GM13977 (cell line): ENCODE measurements around the gene CBR4.

Source experiments
- DNase-seq: peaks from one replicate; pipeline ENCODE4 v3.0.0; 2012; ENCODE audit warnings: low spot score
- in situ Hi-C: fragments of 300-500 bp; cut with MboI; formaldehyde crosslinking; loops from one replicate; pipeline ENCODE4 v1.12.0; 2022; ENCODE audit warnings: low sequenced_read_pairs, low pct_unique_long_range_greater_than_20kb, mixed read lengths, inconsistent platforms; ENCODE audit not compliant: unreplicated experiment
- TF ChIP-seq, protein P1 (sequence below): IDR thresholded peaks from 2 replicates; pipeline ENCODE4 v1.5.1; 2012; ENCODE audit warnings: mild to moderate bottlenecking, control low read depth; ENCODE audit not compliant: insufficient read depth; ENCODE audit errors: extremely low read depth, missing control alignments

The CBR4 gene

DNA sequence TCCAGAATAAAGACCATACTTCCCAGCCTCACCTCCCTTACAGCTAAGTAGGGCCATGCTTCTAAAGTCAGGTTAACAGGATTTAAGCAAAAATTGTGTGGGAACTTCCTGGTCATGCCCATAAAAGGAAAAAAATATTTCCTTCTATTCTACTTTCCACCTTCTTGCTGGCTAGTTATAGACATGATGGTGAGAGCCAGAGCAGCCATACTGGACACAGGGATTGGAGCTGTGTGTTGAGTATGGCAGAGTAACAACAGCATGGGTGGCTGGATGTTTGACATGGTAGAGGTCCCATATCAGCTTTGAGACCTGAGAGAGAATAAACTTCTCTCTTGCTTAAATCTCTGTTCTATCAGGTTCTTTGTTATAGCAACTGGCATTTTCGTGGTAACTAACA lies 15.1 kb upstream of the CBR4 start:
- in situ Hi-C loops, result no loop called here
- peak; percentile 3 for DNase-seq
- TF ChIP-seq, protein P1, sequence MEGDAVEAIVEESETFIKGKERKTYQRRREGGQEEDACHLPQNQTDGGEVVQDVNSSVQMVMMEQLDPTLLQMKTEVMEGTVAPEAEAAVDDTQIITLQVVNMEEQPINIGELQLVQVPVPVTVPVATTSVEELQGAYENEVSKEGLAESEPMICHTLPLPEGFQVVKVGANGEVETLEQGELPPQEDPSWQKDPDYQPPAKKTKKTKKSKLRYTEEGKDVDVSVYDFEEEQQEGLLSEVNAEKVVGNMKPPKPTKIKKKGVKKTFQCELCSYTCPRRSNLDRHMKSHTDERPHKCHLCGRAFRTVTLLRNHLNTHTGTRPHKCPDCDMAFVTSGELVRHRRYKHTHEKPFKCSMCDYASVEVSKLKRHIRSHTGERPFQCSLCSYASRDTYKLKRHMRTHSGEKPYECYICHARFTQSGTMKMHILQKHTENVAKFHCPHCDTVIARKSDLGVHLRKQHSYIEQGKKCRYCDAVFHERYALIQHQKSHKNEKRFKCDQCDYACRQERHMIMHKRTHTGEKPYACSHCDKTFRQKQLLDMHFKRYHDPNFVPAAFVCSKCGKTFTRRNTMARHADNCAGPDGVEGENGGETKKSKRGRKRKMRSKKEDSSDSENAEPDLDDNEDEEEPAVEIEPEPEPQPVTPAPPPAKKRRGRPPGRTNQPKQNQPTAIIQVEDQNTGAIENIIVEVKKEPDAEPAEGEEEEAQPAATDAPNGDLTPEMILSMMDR, result no peak

DNA sequence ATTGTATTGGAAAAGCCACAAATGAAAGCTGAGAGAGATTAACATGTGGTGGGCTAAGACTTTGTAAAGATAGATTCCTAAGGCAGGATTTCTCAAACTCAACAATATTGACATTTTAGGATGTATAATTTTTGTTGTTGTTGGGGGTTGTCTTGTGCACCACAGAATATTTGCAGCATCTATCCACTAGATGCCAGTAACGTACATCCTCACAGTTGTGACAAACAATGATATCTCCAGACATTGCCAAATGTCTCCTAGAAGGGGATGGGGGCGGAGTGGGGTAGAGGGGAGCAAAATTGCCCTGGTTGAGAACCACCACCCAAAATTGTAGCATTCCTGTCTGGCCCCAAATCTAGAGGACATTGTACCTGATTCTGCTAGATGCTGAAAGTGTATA lies 14.7 kb upstream of the CBR4 start:
- in situ Hi-C loops, result no loop called here
- DNase-seq, result peak; percentile 66
- TF ChIP-seq, protein P1, result peak; percentile 74

DNA sequence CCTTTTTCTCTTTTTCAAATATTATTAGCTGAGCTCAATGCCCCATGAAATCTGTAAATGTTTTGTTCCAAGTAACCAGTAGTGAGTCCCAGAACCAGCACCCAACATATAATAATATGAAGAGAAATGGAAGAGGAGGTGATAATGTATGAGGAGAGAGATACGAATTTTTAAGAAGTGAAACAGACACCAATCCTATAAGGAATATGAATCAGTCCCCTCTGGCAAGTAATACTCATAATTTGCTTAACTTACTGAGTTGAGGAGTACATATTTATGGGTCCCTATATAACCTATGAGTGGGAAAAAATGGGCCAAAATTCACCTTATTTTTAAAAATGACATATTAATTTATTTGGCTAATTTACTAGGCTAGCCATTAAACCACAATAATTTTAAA lies 8.4 kb upstream of the CBR4 start:
- TF ChIP-seq, protein P1, result no peak
- DNase-seq, result no peak
- in situ Hi-C loops, result loop anchor here (10.0 kb wide), 1 partner anchor 466 kb away; no protein-coding TSS in a partner anchor

DNA sequence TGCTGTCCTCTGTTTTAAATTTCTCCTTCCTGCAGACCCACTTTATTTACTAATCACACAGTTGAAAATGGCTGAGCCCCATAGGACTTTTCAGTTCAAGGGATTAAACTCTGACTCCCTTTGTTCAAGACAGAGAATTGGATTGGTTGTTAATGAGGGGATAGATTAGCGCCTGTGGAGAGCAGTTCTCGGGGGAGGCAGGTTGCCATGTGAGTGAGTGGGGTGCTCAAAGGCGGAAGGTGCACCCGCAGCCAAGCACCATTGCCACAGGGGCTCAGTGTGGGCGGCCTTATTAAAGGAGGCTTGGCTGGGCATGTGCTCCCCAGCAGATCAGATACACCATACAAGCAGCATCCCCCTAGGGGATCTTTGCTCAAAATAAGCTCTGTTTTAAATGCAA lies 7.9 kb upstream of the CBR4 start:
- TF ChIP-seq, protein P1, result no peak
- no peak for DNase-seq
- in situ Hi-C loops, result loop anchor here (10.0 kb wide), 1 partner anchor 467 kb away; no protein-coding TSS in a partner anchor

DNA sequence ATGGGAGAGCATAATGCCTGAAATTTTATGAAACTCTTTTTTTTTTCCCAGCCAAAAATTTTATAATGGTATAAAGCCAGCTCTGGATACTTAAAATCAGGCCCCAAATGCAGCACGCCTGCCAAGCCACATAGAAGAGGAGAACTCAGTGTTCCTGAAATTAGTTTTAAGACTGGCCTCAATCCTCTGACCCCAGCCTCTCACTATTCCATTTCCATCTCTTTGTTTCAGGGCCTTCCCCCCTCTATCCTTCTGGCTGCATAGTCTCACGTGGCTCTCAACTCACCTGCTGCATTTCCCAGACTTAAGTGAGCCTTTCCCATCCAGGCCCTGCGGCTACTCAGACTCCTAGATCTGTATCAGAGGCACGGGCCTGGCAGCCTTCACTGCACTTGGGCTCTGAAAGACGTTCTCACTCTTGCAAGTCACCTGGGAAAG lies 5.2 kb upstream of the CBR4 start:
- in situ Hi-C loops, result loop anchor here (10.0 kb wide), 1 partner anchor 470 kb away; no protein-coding TSS in a partner anchor
- TF ChIP-seq, protein P1, result no peak
- no peak for DNase-seq

DNA sequence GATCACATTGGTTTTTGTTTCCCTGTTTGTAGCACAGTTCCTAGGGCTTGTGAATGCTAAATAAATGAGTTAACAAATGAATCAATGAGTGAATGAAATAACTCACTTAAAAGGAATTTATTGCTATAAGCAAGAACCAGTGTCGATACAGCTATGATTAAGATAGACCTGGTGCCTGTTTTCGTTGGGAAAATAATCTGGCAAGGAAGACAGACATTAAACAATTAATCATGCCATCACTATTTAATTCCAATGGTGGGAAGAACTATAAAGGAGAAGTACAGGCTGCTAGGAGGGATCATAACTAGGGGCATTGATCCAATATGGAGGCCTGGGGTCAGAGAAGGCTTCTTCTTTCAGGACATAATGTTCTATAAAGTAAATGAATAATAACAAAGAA lies 4.5 kb upstream of the CBR4 start:
- in situ Hi-C loops, result loop anchor here (10.0 kb wide), 1 partner anchor 470 kb away; no protein-coding TSS in a partner anchor
- TF ChIP-seq, protein P1, result no peak
- no peak for DNase-seq
